DOHH2 (cell line): ENCODE results near the gene OSBPL3.

Source experiments
- EZH2phosphoT487 ChIP-seq: fragments of 200-600 bp; sonication (generic); IDR thresholded peaks from 2 replicates; pipeline ENCODE4 v1.6.1; 2017; ENCODE audit warnings: borderline replicate concordance, mild to moderate bottlenecking, antibody characterized with exemption, low read length, moderate library complexity, mixed read lengths
- TF ChIP-seq, protein P1 (sequence below): fragments of 200-600 bp; sonication (generic); IDR thresholded peaks from one replicate; pipeline ENCODE4 v1.5.1; 2014; ENCODE audit warnings: antibody characterized with exemption, mild to moderate bottlenecking, low read depth, low read length; ENCODE audit not compliant: poor library complexity, severe bottlenecking

DNA sequence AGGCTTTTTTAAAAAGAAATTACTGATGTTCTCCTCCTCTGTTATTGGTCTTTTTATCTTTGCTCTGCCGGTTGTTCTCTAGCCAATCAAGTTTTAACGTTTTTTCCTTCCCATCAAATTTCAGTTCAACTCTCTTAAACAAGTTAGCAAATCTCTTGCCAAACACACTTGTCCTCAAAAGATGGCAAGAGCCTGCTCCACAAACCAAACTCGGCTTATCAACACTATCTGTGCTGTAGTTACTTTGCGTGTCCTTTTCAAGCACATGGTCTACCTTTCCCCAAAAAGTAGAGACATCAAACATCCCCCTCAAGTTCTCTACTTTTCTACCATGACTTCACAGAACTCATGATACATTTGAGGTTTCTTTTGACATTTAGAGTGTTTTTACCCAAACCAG lies 71.3 kb downstream of the OSBPL3 start:
- TF ChIP-seq, protein P1, sequence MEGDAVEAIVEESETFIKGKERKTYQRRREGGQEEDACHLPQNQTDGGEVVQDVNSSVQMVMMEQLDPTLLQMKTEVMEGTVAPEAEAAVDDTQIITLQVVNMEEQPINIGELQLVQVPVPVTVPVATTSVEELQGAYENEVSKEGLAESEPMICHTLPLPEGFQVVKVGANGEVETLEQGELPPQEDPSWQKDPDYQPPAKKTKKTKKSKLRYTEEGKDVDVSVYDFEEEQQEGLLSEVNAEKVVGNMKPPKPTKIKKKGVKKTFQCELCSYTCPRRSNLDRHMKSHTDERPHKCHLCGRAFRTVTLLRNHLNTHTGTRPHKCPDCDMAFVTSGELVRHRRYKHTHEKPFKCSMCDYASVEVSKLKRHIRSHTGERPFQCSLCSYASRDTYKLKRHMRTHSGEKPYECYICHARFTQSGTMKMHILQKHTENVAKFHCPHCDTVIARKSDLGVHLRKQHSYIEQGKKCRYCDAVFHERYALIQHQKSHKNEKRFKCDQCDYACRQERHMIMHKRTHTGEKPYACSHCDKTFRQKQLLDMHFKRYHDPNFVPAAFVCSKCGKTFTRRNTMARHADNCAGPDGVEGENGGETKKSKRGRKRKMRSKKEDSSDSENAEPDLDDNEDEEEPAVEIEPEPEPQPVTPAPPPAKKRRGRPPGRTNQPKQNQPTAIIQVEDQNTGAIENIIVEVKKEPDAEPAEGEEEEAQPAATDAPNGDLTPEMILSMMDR: no peak
- no peak for TF ChIP-seq EZH2phosphoT487
